ENCODE measurements around the gene CEP76.
"Not testable (repeated sequence)": the region's sequence is repeated elsewhere in the genome, so short reads cannot be mapped to it uniquely, and the experiment has no call there.

CEP76 gene

GRCh38 chr18:12701161-12701560 lies 1.4 kb downstream of the CEP76 start:
- no peak for DNase-seq

- no peak for DNase-seq
These were observed 2.8 kb downstream of the CEP76 start for GRCh38 chr18:12699747-12700146.

GRCh38 chr18:12694032-12694431 lies 8.5 kb downstream of the CEP76 start:
- DNase-seq = no peak

GRCh38 chr18:12692206-12692605 lies 10.3 kb downstream of the CEP76 start:
- no peak for DNase-seq

GRCh38 chr18:12689256-12689850 lies 13.2 kb downstream of the CEP76 start:
- DNase-seq = no peak

GRCh38 chr18:12686100-12686499 lies 16.4 kb downstream of the CEP76 start:
- no peak for DNase-seq

GRCh38 chr18:12679183-12679786 lies 23.2 kb downstream of the CEP76 start:
- DNase-seq = no peak

- no peak for DNase-seq
These were observed 34.5 kb downstream of the CEP76 start for GRCh38 chr18:12668041-12668440.

- DNase-seq = peak; percentile 30
These were observed 42.5 kb downstream of the CEP76 start for GRCh38 chr18:12659904-12660605.

- DNase-seq = no peak
These were observed 43.9 kb downstream of the CEP76 start for GRCh38 chr18:12658426-12659138.

- peak; percentile 46 for DNase-seq
These were observed 44.7 kb downstream of the CEP76 start, which contains the start of gene SPIRE1 for GRCh38 chr18:12657684-12658425. Gene SPIRE1, minus strand, starts transcription at chr18:12658107. Its CDS starts 241 bp downstream, at chr18:12657866.

- no peak for DNase-seq
These were observed 45.4 kb downstream of the CEP76 start for GRCh38 chr18:12656938-12657683.

- no peak for DNase-seq
These were observed 46.0 kb downstream of the CEP76 start for GRCh38 chr18:12656605-12656937.

GRCh38 chr18:12654971-12655370 lies 47.6 kb downstream of the CEP76 start:
- DNase-seq = no peak

GRCh38 chr18:12652861-12653401 lies 49.6 kb downstream of the CEP76 start:
- DNase-seq = no peak

GRCh38 chr18:12651651-12652050 lies 50.9 kb downstream of the CEP76 start:
- DNase-seq = no peak

- no peak for DNase-seq
These were observed 54.8 kb downstream of the CEP76 start for GRCh38 chr18:12647773-12648172.

GRCh38 chr18:12645751-12646203 lies 56.7 kb downstream of the CEP76 start:
- no peak for DNase-seq

- DNase-seq = no peak
These were observed 57.3 kb downstream of the CEP76 start for GRCh38 chr18:12645254-12645653.

- DNase-seq = not testable (repeated sequence)
These were observed 58.8 kb downstream of the CEP76 start for GRCh38 chr18:12643756-12644155.

GRCh38 chr18:12640881-12641200 lies 61.7 kb downstream of the CEP76 start:
- no peak for DNase-seq

Data from CD4-positive, alpha-beta T cell treated with Interleukin-15 for 1 hour (primary cell).